ENCODE results near the gene GRK4.

GRCh38 chr4:3039706-3040366, 76.5 kb downstream of the GRK4 start:
- TF ChIP-seq EZH2 (IDR thresholded peaks at IDR 0.05; ENCODE audit: insufficient read depth, poor library complexity, severe bottlenecking) (no peak), EZH2phosphoT487 (IDR thresholded peaks at IDR 0.05; ENCODE audit: insufficient read depth, low read depth) (no peak)

Data from GM23248 (cell line).